Subcutaneous adipose tissue (tissue), 4 donors: ENCODE measurements around the gene ARHGDIA. TPM values are rescaled to one million over a fixed set of nuclear protein-coding genes. Genes with fewer than 3 reads are reported as not detected.

Experiments used
- CTCF ChIP-seq: fragments of 450-650 bp; IDR thresholded peaks from one replicate; pipeline ENCODE4 v1.5.1; 2016; ENCODE audit warnings: low read depth, mild to moderate bottlenecking, control low read depth, antibody characterized with exemption, moderate library complexity
- total RNA-seq, 4 donors: library from RNA; depleted of rRNA; stranded (reverse); fragments of >200 nt; gene quantifications; one replicate each; pipeline ENCODE4 v1.1.0, GENCODE V29; 2016

Gene ARHGDIA
- total RNA-seq, 4 donors from 2014 or later: 116 to 235 (median 167) TPM

GRCh38 chr17:81858170-81858966 lies 12.8 kb downstream of the ARHGDIA start:
- no peak for TF ChIP-seq CTCF

- TF ChIP-seq CTCF: no peak
These were observed 16.0 kb downstream of the ARHGDIA start for GRCh38 chr17:81854974-81855774.

- no peak for TF ChIP-seq CTCF
These were observed 18.9 kb downstream of the ARHGDIA start for GRCh38 chr17:81852237-81852636.

GRCh38 chr17:81851423-81851822 lies 19.7 kb downstream of the ARHGDIA start:
- TF ChIP-seq CTCF: no peak

- no peak for TF ChIP-seq CTCF
These were observed 21.7 kb downstream of the ARHGDIA start for GRCh38 chr17:81849457-81849856.

- no peak for TF ChIP-seq CTCF
These were observed 24.1 kb downstream of the ARHGDIA start for GRCh38 chr17:81846743-81847689.
